Hematopoietic multipotent progenitor cell treated with erythropoietin and hydrocortisone succinate and interleukin-3 and kit ligand, for 15 days (in vitro differentiated cells): ENCODE measurements around the gene MED29.

ENCODE experiments used
- DNase-seq: peaks from one replicate; pipeline ENCODE4 v3.0.0-alpha.2; 2015; ENCODE audit warnings: low spot score

The MED29 gene

DNA sequence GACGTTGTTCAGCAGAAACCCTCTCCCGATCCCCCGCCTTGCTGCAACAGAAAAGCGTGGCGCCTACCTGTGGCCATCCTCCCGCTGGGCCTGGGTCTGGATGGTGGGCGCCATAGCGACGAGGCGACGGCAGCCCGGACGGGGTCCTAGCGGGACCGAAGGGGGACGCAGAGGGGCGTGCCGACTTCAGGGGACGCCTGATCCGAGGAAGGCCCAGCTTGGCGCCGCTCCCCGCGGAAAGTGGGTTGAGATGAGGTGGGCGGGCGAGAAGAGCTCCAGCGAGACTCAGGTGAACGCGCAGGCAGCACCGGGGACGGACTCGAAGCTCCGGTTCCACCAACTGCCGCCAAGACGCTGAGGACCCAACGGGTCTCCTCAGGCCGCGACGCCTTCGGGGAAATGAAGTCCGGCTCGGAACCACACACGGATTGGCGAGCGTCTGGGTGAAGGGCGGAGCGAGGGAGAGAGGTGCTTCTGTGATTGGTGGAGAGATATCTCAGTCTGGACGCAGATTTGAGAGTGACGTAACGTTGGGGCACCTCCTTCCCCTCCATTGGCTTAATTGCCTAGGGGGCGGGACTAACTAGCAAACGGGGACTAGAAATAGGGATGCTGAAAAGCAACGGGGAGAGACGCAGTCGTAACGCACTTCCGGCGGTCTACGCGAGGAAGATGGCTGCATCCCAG, at the start of gene MED29, which contains the start of gene PAF1:
MED29 (plus strand) TSS at position 628 of the 687 bp plus-strand sequence; CDS start at position 673, 45 bp downstream.
PAF1 (minus strand) TSS at position 356 of the 687 bp plus-strand sequence; CDS start at position 114, 242 bp downstream.
- DNase-seq = peak; percentile 100

GRCh38 chr19:39341719-39342604, 49.2 kb upstream of the MED29 start, which contains the start of gene SAMD4B:
Gene SAMD4B, plus strand, starts transcription at chr19:39342421. Its CDS starts 14,473 bp downstream, at chr19:39356894.
- peak; percentile 99 for DNase-seq

DNA sequence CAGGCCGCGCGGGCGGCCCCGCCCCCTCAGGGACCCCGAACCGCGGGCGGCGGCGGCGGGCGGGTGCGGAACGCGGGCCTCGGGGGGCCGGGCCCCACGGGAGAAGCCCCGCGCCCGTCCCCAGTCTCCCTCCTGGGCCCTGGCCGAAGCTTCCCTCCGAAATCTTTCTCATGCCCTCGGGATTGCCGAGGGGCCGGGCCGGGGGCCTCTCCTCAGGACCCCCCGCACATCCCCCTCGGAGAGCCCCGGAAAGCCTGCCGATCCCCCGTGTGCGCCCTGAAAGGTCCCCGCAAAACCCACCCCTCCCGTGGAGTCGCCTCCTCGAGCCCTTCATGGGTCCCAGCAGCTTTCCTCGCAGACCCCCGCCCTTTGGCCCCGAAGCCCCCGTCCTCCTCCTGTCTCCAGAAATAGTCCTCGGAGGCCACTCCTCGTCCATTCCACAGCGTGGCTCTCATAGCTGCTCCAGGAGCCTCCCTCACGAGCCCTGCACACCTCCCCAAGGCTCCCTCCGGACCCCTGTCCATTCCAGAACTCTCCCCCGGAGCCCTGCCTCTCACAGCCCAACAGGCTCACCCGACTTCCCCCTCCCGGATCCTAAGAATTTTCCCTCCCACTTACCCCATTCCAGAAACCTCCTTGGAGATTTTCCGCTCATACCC, 48.4 kb upstream of the MED29 start:
- no peak for DNase-seq

- no peak for DNase-seq
Observed at GRCh38 chr19:39345956-39346355, 45.2 kb upstream of the MED29 start.

GRCh38 chr19:39347332-39348164, 43.6 kb upstream of the MED29 start:
- no peak for DNase-seq

DNA sequence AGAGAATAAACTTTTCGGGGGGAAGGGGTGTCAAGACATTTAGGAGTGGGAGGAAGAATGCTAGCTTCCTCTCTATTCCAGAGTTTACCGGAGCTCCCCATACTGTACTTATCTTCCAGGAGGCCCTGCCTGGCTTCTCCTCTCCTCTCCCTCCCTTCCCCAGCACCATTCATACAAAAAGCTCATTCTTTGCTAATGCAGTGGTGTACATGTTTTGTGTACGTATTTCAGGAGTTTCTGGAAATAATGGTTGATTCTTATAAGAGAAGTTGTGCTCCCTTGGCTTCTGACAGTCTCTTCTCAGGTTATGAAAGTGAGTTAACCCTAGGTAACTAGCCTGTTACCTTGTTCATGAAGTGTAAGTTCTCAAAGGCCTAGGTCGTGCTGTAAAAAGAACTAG, 41.9 kb upstream of the MED29 start:
- no peak for DNase-seq

DNA sequence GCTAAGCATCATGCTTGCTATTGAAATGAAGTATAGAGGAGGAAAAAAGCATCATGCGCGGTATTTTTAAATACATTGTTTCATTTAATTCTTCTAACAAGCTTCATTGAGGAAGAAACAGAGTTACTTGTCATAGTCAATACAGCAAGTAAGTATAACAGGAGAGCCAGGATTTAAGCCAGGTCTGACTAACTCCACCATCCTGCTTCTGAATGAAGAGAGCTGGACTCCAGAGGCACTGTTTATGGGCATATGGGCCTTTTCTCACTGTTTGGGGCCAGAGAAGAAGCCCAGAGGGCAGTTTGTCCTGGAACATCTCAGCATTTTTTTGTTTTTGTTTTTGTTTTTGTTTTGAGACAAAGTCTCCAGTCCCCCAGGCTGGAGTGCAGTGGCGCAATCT, 41.0 kb upstream of the MED29 start:
- DNase-seq = no peak

- DNase-seq = no peak
Observed at GRCh38 chr19:39351537-39352064, 39.6 kb upstream of the MED29 start.

DNA sequence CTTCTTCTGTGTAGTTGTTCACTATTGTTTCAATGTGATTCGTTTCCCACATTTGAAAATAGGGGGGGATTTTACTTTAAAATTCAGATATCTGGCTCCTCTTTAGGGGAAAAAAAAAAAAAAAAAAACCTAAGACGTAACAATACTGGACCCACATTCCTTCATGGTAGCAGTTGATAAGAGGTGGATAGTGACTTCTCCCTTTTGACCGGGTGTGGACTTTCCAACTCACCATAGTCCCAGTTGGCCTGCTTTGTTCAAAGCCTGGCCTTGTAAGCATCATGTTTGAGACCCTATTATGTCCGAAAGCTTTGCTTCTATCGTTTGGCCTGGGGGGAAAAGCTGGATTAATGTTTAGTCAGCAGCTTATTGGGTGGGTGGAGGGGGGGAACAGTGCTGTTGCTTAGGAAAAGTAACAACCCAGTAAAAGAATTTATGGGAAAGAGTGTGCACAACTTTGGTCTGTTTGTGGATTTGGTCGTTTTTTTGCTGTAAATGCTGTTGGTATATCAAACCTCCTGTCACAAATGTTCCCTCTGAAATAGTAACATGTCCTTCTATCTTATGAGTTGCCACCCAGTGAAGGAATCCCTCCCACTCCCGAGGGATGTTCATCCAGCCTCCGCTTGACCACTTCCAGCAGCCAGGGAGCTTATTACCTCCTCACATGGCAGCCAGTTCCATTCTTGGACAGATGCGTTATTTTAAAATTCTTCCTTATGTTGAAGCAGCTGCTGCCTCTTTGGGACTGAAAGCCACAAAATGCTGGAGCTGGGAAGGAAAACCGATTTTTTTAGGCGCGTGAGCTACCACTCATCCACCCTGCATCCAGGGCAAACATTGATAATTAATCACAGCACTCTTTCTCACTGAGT, 38.6 kb upstream of the MED29 start:
- no peak for DNase-seq

DNA sequence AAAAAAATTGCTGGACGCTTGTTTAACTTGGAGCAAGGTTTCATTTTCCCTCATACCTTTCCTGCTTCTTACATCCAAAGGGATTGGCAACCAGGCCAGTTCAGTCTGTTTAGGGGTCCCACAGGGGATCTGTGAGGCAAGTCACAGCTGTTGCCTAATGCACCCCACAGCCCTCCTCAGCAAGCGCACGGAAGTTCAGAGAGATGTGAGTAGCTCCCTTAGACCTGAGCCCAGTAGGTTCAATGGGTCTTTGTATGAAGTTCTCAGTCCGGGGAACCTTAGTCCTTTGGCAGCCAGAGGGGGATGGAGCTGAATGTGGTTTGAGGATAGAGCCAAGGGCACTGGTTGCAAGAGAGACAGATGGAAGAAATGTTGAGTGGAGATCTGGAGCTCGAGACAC, 35.9 kb upstream of the MED29 start:
- no peak for DNase-seq

DNA sequence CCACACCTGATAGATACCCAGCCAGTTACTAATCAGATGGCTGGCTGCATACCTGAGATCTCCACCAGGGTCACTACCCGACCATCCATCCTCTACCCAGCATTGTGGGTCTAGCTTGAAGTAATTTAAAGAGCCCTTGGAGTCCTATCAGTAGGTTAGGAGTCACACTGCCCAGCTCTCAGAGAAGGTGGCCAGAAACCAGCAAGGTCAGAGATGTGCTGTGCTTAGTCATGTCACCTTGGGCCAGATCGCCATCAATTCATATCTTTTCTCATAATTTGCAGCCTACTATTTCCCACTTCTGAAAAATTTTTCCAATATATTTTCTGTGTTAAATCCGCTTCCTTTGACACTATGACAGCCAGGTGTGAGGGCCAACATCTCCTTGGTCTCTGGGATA, 35.1 kb upstream of the MED29 start:
- no peak for DNase-seq

GRCh38 chr19:39356647-39357046, 34.5 kb upstream of the MED29 start:
- no peak for DNase-seq

GRCh38 chr19:39359026-39359425, 32.2 kb upstream of the MED29 start:
- no peak for DNase-seq

DNA sequence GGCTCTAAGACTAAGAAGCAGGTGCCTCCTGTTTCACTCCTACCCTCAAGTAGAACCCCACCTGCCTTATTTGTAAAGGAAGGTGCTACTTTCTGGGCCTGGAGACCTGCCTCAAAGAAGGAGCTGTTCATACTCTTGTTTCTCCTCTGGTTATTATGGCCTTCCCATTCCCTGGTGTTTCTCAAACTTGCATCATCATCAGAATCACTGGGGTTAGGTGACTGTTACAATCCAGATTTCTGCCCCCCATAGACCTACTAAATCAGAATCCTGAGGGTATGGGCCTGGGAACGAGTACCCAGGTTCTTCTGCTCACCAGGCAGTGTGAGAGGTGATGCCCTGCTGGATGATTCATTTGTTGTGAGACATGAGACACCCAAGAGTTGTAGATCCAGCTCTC, 30.6 kb upstream of the MED29 start:
- DNase-seq = no peak

GRCh38 chr19:39362682-39363657, 28.2 kb upstream of the MED29 start:
- DNase-seq = no peak

DNA sequence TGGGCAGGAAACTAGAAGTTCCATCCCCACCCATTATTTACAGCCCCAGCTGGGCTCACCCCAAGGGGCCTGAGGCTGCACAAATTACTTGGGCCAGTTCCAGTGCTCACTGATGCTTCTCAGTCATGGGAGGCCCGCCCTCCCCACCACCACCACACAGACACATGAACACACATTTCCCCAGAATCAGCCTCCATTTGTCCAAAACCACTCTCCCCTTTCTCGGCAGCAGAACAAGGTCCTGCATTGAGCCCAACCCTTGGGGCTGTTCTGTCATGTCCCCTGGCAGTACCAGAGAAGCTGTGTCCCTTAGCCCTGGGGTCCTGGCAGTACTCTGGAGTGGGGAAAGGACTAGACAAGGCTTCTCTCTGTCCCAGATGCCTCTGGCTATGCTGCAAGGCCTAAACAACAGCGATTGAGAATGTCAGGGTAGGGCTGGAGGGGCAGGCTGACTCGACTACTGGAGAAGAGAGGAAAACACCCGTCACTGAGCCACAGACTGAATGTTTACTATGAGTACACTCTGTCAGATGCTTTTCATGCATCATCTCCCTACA, 27.2 kb upstream of the MED29 start:
- peak; percentile 43 for DNase-seq

GRCh38 chr19:39365531-39365930, 25.6 kb upstream of the MED29 start:
- no peak for DNase-seq

DNA sequence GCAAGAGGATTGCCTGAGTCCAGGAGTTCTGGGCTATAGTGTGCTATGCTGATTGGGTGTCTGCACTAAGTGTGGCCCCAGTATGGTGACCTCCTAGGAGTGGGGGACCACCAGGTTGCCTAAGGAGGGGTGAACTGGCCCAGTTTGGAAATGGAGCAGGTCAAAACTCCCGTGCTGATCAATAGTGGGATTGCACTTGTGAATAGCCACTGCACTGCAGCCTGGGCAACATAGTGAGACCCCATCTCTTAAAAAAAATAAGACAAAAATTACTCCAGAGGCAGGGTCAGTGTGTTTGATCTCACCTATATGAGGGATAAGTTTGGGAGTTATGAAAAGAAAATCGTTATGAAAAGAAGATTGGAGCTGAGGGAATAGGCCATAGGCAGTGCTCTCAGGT, 22.0 kb upstream of the MED29 start:
- DNase-seq = no peak

- no peak for DNase-seq
Observed at GRCh38 chr19:39370735-39371134, 20.4 kb upstream of the MED29 start.
